Measurements from ENCODE around the gene CLEC2D.
"Not testable (repeated sequence)": the region's sequence is repeated elsewhere in the genome, so short reads cannot be mapped to it uniquely, and the experiment has no call there.

CLEC2D gene

DNA sequence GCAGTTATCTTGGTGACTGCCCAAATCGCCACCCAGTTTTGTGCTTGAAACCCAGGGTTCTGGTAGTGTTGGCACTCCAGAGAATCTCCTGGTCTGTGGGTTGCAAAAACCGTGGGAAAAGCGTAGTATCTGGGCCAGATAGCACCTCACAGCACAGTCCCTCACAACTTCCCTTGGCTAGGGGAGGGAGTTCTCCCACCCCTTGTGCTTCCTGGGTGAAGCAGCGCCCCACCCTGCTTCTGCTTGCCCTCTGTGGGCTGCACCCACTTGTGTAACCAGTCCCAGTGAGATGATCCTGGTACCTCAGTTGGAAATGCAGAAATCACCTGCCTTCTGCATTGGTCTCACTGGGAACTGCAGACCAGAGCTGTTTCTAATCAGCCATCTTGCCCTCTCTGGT lies 16.4 kb downstream of the CLEC2D start:
- DNase-seq (ENCODE audit: extremely low read depth, low read depth): no peak
- TF ChIP-seq, protein P1, sequence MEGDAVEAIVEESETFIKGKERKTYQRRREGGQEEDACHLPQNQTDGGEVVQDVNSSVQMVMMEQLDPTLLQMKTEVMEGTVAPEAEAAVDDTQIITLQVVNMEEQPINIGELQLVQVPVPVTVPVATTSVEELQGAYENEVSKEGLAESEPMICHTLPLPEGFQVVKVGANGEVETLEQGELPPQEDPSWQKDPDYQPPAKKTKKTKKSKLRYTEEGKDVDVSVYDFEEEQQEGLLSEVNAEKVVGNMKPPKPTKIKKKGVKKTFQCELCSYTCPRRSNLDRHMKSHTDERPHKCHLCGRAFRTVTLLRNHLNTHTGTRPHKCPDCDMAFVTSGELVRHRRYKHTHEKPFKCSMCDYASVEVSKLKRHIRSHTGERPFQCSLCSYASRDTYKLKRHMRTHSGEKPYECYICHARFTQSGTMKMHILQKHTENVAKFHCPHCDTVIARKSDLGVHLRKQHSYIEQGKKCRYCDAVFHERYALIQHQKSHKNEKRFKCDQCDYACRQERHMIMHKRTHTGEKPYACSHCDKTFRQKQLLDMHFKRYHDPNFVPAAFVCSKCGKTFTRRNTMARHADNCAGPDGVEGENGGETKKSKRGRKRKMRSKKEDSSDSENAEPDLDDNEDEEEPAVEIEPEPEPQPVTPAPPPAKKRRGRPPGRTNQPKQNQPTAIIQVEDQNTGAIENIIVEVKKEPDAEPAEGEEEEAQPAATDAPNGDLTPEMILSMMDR (IDR thresholded peaks at IDR 0.05; ENCODE audit: low read depth, low read length): no peak

DNA sequence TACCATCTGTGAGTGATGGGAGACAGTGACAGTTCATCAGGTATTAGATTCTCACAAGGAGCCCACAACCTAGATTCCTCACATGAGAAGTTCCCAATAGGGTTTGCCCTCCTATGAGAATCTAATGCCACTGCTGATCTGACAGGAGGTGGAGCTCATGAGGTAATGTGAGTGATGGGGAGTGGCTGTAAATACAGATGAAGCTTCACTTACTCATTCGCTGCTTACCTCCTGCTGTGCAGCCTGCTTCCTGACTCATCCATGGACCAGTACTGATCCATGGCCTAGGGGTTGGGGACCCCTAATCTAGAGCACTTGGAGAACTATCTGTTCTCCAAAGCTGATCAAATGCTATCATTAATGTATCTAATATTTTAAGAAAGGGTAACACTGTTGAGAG lies 17.7 kb downstream of the CLEC2D start:
- DNase-seq (ENCODE audit: extremely low read depth, low read depth): no peak
- TF ChIP-seq, protein P1 (IDR thresholded peaks at IDR 0.05; ENCODE audit: low read depth, low read length): no peak

- DNase-seq (ENCODE audit: extremely low read depth, low read depth): no peak
- TF ChIP-seq, protein P1 (IDR thresholded peaks at IDR 0.05; ENCODE audit: low read depth, low read length): no peak
These were observed 23.4 kb downstream of the CLEC2D start for GRCh38 chr12:9692909-9693308.

- TF ChIP-seq, protein P1 (IDR thresholded peaks at IDR 0.05; ENCODE audit: low read depth, low read length): no peak
- no peak for DNase-seq (ENCODE audit: extremely low read depth, low read depth)
These were observed 24.7 kb downstream of the CLEC2D start for GRCh38 chr12:9694241-9694640.

DNA sequence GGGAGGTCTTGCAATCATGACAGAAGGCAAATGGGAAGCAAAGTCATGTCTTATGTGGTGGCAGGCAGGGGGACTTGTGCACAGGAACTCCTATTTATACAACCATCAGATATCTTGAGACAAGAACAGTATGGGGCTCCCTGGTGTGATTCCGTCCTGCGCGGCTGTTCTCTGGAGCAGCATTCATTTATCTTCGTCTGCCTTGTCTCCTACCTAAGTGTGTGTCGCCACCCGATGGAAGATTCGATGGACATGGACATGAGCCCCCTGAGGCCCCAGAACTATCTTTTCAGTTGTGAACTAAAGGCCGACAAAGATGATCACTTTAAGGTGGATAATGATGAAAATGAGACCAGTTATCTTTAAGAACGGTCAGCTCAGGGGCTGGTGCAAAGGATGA lies 25.6 kb downstream of the CLEC2D start:
- DNase-seq (ENCODE audit: extremely low read depth, low read depth): not testable (repeated sequence)

DNA sequence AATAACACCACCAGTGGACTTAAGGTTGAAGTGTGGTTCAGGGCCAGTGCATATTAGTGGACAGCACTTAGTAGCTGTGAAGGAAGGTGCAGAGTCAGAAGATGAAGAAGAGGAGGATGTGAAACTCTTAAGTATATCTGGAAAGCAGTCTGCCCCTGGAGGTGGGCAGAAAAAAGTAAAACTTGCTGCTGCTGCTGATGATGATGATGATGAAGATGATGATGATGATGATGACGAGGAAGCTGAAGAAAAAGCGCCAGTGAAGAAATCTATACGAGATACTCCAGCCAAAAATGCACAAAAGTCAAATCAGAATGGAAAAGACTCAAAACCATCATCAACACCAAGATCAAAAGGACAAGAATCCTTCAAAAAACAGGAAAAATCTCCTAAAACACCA lies 26.1 kb downstream of the CLEC2D start:
- not testable (repeated sequence) for DNase-seq (ENCODE audit: extremely low read depth, low read depth)

DNA sequence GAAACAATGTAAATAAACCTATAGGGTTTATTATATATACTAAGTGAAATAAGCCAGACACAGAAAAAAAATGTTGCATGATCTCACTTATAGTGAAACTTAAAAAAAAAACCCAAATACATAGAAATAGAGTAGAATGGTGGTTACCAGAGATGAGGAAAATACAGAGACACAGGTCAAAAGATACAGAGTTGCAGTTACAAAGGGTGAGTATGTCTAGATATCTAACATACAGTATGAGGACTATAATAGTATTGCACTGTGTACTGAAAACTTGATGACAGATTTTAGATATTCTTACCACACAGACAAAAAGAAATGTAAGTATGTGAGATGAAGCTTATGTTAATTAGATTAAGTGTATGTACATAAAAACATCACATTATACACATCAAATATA lies 28.1 kb downstream of the CLEC2D start:
- DNase-seq (ENCODE audit: extremely low read depth, low read depth): no peak
- TF ChIP-seq, protein P1 (IDR thresholded peaks at IDR 0.05; ENCODE audit: low read depth, low read length): no peak

DNA sequence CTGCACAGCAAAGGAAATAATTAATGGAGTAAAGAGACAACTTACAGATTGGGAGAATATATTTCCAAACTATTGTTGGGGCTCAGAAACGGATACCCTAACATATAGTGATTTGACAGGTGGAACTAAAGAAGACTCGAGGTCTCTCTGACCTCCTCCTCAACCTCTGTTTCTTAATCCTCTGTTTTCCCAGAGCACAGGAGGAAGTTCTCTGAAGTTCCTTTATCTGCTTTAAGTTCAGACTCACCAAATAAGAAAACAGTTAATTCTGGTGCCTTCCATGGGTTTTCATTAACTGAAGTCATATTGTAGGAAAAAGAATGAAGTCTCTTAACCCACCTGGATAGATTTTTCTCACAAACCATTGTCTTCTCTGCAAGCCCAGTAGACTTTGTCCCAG lies 29.2 kb downstream of the CLEC2D start:
- TF ChIP-seq, protein P1 (IDR thresholded peaks at IDR 0.05; ENCODE audit: low read depth, low read length): no peak
- no peak for DNase-seq (ENCODE audit: extremely low read depth, low read depth)
